Adipose tissue (tissue), 3 donors: ENCODE measurements around the gene PNO1. TPM values are rescaled to one million over a fixed set of nuclear protein-coding genes. Genes with fewer than 3 reads are reported as not detected.

Source experiments
- H3K27ac ChIP-seq: one replicate; pipeline ENCODE4 v1.5.1; 2013; ENCODE audit warnings: low read depth, low read length
- WGBS, 3 donors: extraction: QIAGEN DNeasy Blood & Tissue Kit; methylation state at CpG; one replicate each; pipeline ENCODE4 v1.1.7; 2013; 5-methylcytosine and 5-hydroxymethylcytosine counted together
- polyA plus RNA-seq, 3 donors: library from polyadenylated mRNA; stranded (reverse); fragments of 200-250 nt; gene quantifications; one replicate each; pipeline ENCODE4 v1.2.3, GENCODE V29; 2013
- donor health status: healthy with polysubstance abuse.
- donor health status: Bipolar disorder and iron deficiency.
- donor health status: healthy.

PNO1 gene
- polyA plus RNA-seq, 3 donors, result 6.3 to 23.4 (median 13.0) TPM

- H3K27ac ChIP-seq, result no peak overlapping the region
- WGBS, 3 donors, result 14 to 19% (median 18%) methylated on average over 2 of the region's 2 CpGs
Observed at GRCh38 chr2:68225119-68225632, 67.5 kb downstream of the PNO1 start.

Other genes with a start within 250 kb of the PNO1 start
- 10 to 100 TPM; 12.3 to 29.4 (median 22.6) TPM for gene C1D, start 94.9 kb upstream of the PNO1 start, polyA plus RNA-seq
- 10 to 100 TPM; 11.3 to 42.4 (median 27.0) TPM for gene PPP3R1, start 94.6 kb downstream of the PNO1 start, polyA plus RNA-seq
- gene CNRIP1, start 162.1 kb downstream of the PNO1 start, polyA plus RNA-seq, result 10 to 100 TPM in 2 of 3 donors, 1 to 10 TPM in 1; 3.9 to 62.2 (median 26.6) TPM
- gene PLEK, start 207.4 kb downstream of the PNO1 start, polyA plus RNA-seq, result 10 to 100 TPM in 2 of 3 donors, 1 to 10 TPM in 1; 1.6 to 52.2 (median 18.2) TPM